Measurements from ENCODE around the gene PRSS36.

DNA sequence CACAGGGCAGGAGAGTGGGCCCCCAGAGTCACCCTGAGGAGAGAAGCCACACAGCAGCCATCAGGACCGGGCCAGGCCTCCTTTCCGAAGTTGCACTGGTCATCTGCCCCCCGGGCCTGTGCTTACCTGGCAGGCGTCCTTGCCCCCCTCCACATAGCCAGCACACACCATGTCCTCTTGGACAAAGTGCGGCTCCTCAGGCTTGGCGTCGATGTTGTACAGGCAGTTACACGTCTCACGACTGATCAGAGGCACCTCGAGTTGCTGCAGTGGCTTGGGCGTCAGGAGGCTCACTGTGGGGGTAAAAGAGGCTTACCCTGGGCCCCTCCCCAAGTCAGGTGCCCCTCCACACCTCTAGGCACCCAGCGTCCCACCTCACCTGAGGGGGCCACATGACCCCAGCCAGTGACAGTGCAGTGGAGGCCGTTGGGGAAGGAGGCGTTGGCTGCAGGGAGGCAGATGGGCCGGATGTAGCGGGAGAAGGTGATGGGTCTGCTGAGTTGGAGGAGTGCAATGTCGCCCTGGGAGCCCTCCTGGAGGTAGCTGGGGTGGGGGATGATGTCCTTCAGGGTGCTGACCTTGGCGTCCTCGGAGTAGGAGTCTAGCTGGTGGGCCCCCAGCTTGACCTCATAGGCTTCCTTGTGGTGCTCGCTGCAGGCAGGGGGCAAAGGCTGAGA is 17.4 kb downstream of the PRSS36 start:
- TF ChIP-seq, protein P1, sequence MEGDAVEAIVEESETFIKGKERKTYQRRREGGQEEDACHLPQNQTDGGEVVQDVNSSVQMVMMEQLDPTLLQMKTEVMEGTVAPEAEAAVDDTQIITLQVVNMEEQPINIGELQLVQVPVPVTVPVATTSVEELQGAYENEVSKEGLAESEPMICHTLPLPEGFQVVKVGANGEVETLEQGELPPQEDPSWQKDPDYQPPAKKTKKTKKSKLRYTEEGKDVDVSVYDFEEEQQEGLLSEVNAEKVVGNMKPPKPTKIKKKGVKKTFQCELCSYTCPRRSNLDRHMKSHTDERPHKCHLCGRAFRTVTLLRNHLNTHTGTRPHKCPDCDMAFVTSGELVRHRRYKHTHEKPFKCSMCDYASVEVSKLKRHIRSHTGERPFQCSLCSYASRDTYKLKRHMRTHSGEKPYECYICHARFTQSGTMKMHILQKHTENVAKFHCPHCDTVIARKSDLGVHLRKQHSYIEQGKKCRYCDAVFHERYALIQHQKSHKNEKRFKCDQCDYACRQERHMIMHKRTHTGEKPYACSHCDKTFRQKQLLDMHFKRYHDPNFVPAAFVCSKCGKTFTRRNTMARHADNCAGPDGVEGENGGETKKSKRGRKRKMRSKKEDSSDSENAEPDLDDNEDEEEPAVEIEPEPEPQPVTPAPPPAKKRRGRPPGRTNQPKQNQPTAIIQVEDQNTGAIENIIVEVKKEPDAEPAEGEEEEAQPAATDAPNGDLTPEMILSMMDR (IDR thresholded peaks at IDR 0.05; ENCODE audit: poor library complexity, severe bottlenecking), result no peak
- TF ChIP-seq RAD21 (conservative IDR thresholded peaks at IDR 0.05), result no peak
- no peak for TF ChIP-seq POLR2AphosphoS5 (IDR thresholded peaks at IDR 0.05)
- no peak for TF ChIP-seq MXI1 (conservative IDR thresholded peaks at IDR 0.05; ENCODE audit: poor library complexity, severe bottlenecking)
- TF ChIP-seq EP300 (conservative IDR thresholded peaks at IDR 0.05; ENCODE audit: poor library complexity, severe bottlenecking), result no peak
- no peak for TF ChIP-seq SMC3 (conservative IDR thresholded peaks at IDR 0.05; ENCODE audit: poor library complexity)
- TF ChIP-seq EZH2 (IDR thresholded peaks at IDR 0.05; ENCODE audit: borderline replicate concordance, insufficient read depth, low read length, poor library complexity, severe bottlenecking), result no peak
- TF ChIP-seq, protein P2, sequence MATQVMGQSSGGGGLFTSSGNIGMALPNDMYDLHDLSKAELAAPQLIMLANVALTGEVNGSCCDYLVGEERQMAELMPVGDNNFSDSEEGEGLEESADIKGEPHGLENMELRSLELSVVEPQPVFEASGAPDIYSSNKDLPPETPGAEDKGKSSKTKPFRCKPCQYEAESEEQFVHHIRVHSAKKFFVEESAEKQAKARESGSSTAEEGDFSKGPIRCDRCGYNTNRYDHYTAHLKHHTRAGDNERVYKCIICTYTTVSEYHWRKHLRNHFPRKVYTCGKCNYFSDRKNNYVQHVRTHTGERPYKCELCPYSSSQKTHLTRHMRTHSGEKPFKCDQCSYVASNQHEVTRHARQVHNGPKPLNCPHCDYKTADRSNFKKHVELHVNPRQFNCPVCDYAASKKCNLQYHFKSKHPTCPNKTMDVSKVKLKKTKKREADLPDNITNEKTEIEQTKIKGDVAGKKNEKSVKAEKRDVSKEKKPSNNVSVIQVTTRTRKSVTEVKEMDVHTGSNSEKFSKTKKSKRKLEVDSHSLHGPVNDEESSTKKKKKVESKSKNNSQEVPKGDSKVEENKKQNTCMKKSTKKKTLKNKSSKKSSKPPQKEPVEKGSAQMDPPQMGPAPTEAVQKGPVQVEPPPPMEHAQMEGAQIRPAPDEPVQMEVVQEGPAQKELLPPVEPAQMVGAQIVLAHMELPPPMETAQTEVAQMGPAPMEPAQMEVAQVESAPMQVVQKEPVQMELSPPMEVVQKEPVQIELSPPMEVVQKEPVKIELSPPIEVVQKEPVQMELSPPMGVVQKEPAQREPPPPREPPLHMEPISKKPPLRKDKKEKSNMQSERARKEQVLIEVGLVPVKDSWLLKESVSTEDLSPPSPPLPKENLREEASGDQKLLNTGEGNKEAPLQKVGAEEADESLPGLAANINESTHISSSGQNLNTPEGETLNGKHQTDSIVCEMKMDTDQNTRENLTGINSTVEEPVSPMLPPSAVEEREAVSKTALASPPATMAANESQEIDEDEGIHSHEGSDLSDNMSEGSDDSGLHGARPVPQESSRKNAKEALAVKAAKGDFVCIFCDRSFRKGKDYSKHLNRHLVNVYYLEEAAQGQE (IDR thresholded peaks at IDR 0.05; ENCODE audit: borderline replicate concordance), result no peak

All from neural cell (in vitro differentiated cells).